Measurements from ENCODE around the gene SPRED2.

- TF ChIP-seq CTCF (IDR thresholded peaks at IDR 0.05 in 8 of 11, conservative IDR thresholded peaks at IDR 0.05 in 3 of 11) = no peak
- no peak for TF ChIP-seq POLR2A (IDR thresholded peaks at IDR 0.05)
- no peak for TF ChIP-seq POLR2AphosphoS5 (IDR thresholded peaks at IDR 0.05)
Observed at GRCh38 chr2:65319072-65319673, 113.2 kb downstream of the SPRED2 start.

Data from spleen (tissue), 7 donors.